Hepatocyte (in vitro differentiated cells): ENCODE measurements around the gene MAPK8IP1.

Experiments used
- CTCF ChIP-seq: fragments of 200-600 bp; sonication (generic); IDR thresholded peaks from 2 replicates; pipeline ENCODE4 v1.5.1; 2016; ENCODE audit warnings: antibody characterized with exemption, mild to moderate bottlenecking; ENCODE audit not compliant: poor library complexity
- EZH2 ChIP-seq: fragments of 200-600 bp; sonication (generic); IDR thresholded peaks from 2 replicates; pipeline ENCODE4 v1.6.1; 2016; ENCODE audit warnings: antibody characterized with exemption, mild to moderate bottlenecking, borderline replicate concordance

DNA sequence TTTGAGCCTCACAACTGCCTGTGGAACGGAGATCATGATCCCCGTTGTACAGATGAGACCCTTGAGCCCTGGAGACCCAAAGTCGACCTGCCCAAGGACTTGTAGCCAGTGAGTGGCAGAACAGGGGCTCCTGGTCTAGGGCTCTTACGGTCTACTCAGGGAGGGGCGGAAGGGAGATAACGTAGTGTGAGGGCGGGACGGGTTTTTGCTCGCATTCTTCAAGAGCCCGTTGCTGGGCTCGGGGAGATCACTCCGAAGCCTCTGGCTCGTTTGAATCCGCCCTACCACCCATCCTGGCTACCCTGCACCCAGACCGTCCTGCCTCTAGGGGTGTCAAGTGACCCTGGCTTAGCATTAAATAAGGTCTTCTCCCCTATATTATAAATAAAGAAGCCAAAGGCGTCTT, 37.5 kb upstream of the MAPK8IP1 start:
- TF ChIP-seq CTCF (no peak), EZH2 (no peak)
